Stimulated activated CD4-positive, alpha-beta T cell treated with anti-CD3 and anti-CD28 coated beads, Interleukin-15, amount 100 ng/mL, for 24 hours (primary cell): ENCODE measurements around the gene ATF6B.
"Not testable (repeated sequence)": the region's sequence is repeated elsewhere in the genome, so short reads cannot be mapped to it uniquely, and the experiment has no call there.

Experiments used
- DNase-seq: peaks from one replicate; pipeline ENCODE4 v3.0.0-alpha.2; 2020

Gene ATF6B

GRCh38 chr6:32153564-32154513 lies 25.8 kb upstream of the ATF6B start, which contains the start of gene PPT2:
Gene PPT2, plus strand, starts transcription at chr6:32154141. Its CDS starts 454 bp downstream, at chr6:32154595.
- peak; percentile 89 for DNase-seq

DNA sequence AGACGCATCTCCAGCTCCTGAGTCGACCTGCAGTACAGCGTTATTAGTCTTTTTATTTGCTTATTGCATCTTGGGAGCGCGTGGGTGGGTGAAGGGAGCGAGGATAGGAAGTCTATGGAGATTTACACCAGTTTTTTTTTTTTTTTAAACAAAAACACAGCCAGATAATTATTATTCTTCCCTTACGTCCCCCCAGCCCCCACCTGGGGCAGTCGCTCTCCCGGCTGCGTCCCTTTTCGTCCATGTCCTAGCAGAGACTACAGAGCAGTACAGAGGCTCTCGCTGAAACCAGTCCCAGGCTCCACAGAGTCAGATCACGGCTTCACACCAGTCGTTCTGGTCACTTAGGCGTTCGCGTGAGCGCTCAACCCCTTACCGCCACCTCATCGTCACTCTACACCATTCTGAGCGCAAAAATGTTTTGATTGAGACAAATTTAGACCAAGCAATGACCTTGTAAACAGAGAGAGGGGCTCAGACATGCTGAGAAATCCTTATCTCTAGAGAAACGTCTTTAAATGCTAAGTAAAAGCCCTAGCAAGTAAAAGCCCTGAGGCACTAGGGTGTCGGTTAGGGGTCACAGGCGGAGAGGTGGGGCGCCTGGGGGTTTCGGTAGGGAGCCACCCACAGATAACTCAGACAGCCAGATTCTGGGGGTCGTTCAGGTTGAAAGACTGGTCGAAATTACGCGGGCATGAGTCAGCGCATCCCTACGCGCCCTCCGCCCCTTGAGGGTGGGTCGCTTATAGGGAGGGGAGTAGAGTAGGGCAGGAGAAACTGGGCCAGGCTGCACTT lies 24.9 kb upstream of the ATF6B start:
- DNase-seq, result no peak

DNA sequence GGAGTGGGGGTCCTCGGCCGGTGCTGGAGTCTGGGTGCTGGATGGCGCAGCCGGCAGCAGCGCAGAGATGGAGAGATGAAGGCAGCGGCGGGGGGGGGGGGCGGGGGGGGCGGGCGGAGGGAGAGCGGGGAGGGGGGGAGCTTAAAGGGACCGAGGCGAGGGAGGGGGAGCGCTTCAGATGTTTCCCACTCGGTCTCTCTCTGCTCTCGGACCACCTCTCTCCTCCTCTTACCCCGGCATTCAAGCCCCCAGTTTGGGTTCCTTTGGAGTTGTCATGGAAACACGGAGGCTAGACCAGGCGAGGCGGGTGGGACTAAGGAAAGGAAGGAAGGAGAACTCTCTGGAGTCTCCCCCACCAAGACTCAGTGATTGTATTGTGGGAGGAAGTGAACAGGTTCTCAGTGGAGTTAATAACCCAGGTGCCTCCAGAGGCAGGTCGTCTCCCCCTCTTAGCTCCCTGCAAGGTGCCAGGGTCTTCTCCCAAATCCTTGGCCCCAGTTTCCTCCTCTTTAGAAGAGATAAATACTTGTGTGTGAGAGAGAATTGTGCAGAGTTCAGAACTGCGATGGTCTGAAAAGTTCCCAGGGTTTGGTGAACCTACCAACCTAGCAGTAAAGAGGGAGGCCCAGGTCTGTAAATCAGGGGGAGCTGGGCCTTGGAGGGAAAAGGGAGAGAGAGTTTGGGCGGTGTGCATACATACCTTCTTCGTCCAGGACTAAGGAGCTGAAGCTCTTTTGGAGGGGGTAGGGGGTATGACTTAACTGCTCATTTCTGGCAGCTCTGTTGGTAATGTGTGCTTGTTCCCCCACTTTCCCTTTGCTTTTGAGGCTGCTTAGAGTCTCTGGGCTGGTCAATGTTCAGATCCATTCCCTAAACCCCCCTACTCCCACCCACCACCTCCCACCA lies 24.1 kb upstream of the ATF6B start, which contains the start of gene PRRT1:
TSS of gene PRRT1 (minus strand) at position 77 of the 906 bp plus-strand sequence. CDS start 112 bp downstream, outside the sequence.
- no peak for DNase-seq

GRCh38 chr6:32151181-32151862 lies 23.3 kb upstream of the ATF6B start:
- no peak for DNase-seq

DNA sequence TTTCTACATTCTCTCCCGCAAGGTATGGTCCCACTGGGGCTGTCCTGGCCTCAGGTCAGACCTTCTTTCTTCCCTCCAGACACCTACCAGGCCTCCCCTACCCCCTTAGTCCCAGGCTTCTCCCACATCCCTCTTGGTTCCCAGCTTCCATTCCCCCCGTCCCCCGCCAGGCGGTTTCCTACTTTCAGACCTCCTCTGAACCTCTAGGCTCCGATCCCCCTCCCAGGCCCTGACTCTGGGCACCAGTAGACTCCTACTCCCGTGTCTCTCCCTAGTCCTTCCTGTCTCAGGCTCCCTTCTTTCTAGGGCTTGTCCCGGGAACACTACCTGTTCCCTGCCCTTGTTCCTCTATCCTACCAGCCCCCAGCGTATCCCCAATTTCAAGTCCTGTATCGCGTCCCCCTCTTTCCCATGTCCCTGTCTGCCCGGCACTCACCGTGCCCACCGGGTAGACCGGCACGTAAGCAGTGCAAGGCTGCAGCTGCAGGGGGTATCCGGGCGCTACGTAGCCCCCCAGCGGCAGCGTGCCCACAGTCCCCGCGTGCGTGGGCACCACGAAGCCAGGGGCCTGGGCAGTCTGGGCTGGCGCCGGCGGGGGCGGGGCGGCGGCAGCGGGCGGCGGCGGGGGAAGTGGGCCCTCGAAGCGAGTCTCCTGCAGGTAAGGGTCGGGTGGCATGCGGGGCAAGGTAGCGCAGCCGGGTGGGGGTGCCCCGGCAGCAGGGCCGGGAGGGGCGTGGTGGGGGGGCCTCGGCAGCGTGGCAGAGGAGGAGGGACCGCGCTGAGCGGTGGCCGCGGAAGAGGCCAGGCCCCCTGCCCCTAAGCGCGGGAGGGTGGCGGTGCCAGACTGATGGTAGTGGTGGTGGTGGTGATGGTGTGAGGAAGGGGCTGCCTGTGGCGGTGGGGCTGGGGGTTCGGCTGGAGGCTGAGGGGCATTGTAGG lies 22.2 kb upstream of the ATF6B start:
- no peak for DNase-seq

- peak; percentile 20 for DNase-seq
Measured at GRCh38 chr6:32149092-32149755, 21.2 kb upstream of the ATF6B start.

GRCh38 chr6:32148289-32149091 lies 20.4 kb upstream of the ATF6B start:
- DNase-seq, result peak; percentile 77

GRCh38 chr6:32147401-32148132 lies 19.5 kb upstream of the ATF6B start:
- DNase-seq, result no peak

- no peak for DNase-seq
Measured at GRCh38 chr6:32146687-32147086, 18.6 kb upstream of the ATF6B start.

- DNase-seq, result no peak
Measured at GRCh38 chr6:32146287-32146686, 18.2 kb upstream of the ATF6B start.

- not testable (repeated sequence) for DNase-seq
Measured at GRCh38 chr6:32144238-32144637, 16.2 kb upstream of the ATF6B start.

GRCh38 chr6:32140420-32141046 lies 12.5 kb upstream of the ATF6B start:
- no peak for DNase-seq

DNA sequence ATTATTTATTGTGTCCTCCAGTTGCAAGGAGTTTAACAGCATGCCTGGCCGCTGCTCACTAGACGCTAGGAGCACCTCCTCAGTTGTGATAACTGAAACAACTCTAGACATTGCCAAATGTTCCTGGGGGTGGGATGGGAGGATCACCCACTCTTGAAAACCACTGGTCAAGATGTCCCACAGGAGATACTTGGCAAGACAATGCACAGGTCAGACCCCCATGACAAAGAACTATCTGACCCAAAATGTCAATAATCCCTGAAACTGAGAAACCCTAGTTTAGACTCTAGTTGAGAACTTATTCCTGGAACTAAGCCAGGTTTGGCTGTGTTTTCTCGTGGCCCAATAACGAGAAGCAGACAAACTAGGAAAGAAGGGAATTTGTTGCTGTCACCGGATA lies 11.5 kb upstream of the ATF6B start:
- no peak for DNase-seq

DNA sequence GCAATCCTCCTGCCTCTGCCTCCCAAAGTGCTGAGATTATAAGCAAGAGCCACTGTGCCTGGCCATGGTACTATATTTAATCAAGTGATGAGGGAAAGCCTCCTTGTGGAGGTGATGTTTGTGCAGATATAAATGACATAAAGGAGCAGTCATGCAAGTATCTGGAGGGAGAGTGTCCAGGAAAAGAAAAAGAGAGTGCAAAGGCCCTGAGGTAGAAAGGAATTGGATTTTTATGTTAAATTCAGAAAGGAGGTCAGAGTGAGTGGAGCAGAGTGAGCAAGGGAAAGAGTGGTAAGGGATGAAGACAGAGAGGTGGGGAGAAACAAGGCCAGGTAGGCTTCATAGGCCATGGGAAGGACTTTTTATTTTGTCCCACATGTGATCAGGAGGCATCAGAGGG lies 9.4 kb upstream of the ATF6B start:
- DNase-seq, result no peak

- DNase-seq, result no peak
Measured at GRCh38 chr6:32133786-32134185, 5.7 kb upstream of the ATF6B start.

DNA sequence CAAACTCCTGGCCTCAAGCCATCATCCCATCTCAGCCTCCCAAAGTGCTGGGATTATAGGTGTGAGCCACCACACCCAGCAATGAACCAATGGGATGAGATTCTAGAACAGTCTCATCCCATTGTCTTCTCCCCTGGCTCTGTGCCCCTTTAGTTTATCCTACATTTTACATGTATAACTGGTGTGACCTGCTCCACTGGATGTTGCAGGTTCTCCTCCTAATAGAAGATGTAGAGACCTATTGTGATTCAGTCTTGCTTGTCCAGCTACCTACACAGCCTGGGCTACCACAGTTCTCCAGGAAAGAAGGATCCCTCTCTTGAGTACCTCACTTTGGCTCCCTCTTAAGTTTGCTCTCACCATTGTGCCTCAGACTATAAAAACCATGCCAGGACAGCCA lies 4.1 kb upstream of the ATF6B start:
- DNase-seq, result no peak

DNA sequence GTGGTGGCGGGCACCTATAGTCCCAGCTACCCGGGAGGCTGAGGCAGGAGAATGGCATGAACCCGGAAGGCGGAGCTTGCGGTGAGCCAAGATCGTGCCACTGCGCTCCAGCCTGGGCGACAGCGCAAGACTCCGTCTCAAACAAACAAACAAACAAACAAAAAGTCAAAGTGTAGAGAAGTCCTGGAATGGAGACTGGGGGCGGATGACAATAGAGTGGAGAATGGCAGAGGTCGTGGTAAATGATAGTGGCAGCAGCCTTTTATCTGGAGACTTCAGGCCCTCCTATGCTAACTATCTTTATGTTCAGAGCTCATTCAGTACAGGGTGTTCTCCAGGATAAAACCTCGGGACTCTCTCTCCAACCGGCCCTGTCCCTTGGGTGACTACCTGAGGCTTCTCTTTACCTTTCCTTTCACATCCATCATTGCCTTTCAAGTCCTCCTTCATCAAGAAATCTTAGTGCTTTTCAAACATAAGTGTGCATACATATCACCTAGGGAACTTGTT lies 3.4 kb upstream of the ATF6B start:
- DNase-seq, result no peak
